MCF 10A (cell line): Measurements from ENCODE around the gene CEBPZ. TPM values are rescaled to one million over a fixed set of nuclear protein-coding genes. Genes with fewer than 3 reads are reported as not detected.

Experiments used
- BruUV-seq: library from RNA; stranded (reverse); fragments of 400-500 nt; replicated peaks from 2 replicates; lab custom pipeline; 2021; lab: Mats Ljungman, UMichigan
- CTCF ChIA-PET: fragments of 300-600 bp; sonication (Branson Sonifier 250); formaldehyde crosslinking; extraction: SDS; loops from one replicate; lab custom pipeline; 2021; ENCODE audit warnings: antibody characterized with exemption, inconsistent platforms; lab: Yijun Ruan, JAX
- POLR2A ChIA-PET: fragments of 300-600, 350-650 bp; sonication (Branson Sonifier 250); formaldehyde crosslinking; extraction: SDS; loops from one replicate; lab custom pipeline; 2020; ENCODE audit warnings: antibody characterized with exemption, inconsistent platforms; lab: Yijun Ruan, JAX
- DNase-seq: peaks from one replicate; pipeline ENCODE4 v3.0.0-alpha.2; 2018; ENCODE audit not compliant: unreplicated experiment
- H3K27ac Mint-ChIP-seq: one replicate; pipeline ENCODE4 v1.8.0; 2022; ENCODE audit warnings: mild to moderate bottlenecking, low read depth, mixed read lengths; ENCODE audit not compliant: unreplicated experiment
- H3K27me3 Mint-ChIP-seq: one replicate; pipeline ENCODE4 v1.8.0; 2022; ENCODE audit warnings: mixed read lengths; ENCODE audit not compliant: insufficient read depth, unreplicated experiment
- H3K36me3 Mint-ChIP-seq: one replicate; pipeline ENCODE4 v1.8.0; 2022; ENCODE audit warnings: mild to moderate bottlenecking, moderate library complexity, mixed read lengths; ENCODE audit not compliant: insufficient read depth, unreplicated experiment
- H3K4me1 Mint-ChIP-seq: one replicate; pipeline ENCODE4 v1.8.0; 2022; ENCODE audit warnings: mixed read lengths; ENCODE audit not compliant: insufficient read depth, unreplicated experiment
- H3K4me3 Mint-ChIP-seq: one replicate; pipeline ENCODE4 v1.8.0; 2022; ENCODE audit warnings: mild to moderate bottlenecking, moderate library complexity, mixed read lengths; ENCODE audit not compliant: unreplicated experiment
- H3K9me3 Mint-ChIP-seq: one replicate; pipeline ENCODE4 v1.8.0; 2022; ENCODE audit warnings: mixed read lengths; ENCODE audit not compliant: unreplicated experiment
- CTCF ChIP-seq: fragments of 200-600 bp; IDR thresholded peaks from one replicate; pipeline ENCODE4 v1.8.0; 2022; ENCODE audit warnings: antibody characterized with exemption, mild to moderate bottlenecking; ENCODE audit not compliant: unreplicated experiment
- intact Hi-C: fragments of 100-400 bp; cut with micrococcal nuclease; formaldehyde crosslinking; loops from 2 replicates; pipeline ENCODE4 v1.14.1; 2022
- total RNA-seq: library from RNA; stranded (reverse); gene quantifications from 2 replicates; pipeline ENCODE4 v1.2.3, GENCODE V29; 2022

The CEBPZ gene
- total RNA-seq, 1 experiment from 2014 or later: 61.7 TPM

- peaks cover 17% of the 10 kb centered on the region for H3K9me3 Mint-ChIP-seq
- intact Hi-C loops: loop anchor here (2.0 kb wide), 2 partner anchors 62 to 708 kb away; partner anchors contain the start of genes CEBPZ and NDUFAF7
- H3K36me3 Mint-ChIP-seq: no peaks in the 10 kb centered on the region
- DNase-seq: peak; percentile 59
- ChIA-PET POLR2A (interaction anchor here (0.6 to 1.9 kb wide), 13 partner anchors 10 to 155 kb away, joined by 3 to 6 read pairs (median 3); partner anchors contain the start of genes CEBPZ, CEBPZOS and NDUFAF7), CTCF (interaction anchor here (0.5 to 3.0 kb wide), 29 partner anchors 9 to 711 kb away, joined by 3 to 32 read pairs (median 3); partner anchors contain the start of genes CEBPZOS, EIF2AK2 and SULT6B1)
- no peaks in the 10 kb centered on the region for H3K4me1 Mint-ChIP-seq
- TF ChIP-seq CTCF: peak; percentile 65
- BruUV-seq: no TSS peak
- H3K27me3 Mint-ChIP-seq: no peaks in the 10 kb centered on the region
- no peak overlapping the region for H3K4me3 Mint-ChIP-seq
- no peak overlapping the region for H3K27ac Mint-ChIP-seq
Measured at GRCh38 chr2:37168217-37168981, 63.0 kb downstream of the CEBPZ start.

GRCh38 chr2:37167636-37168180 is 63.7 kb downstream of the CEBPZ start:
- intact Hi-C loops: loop anchor here (2.0 kb wide), 2 partner anchors 63 to 709 kb away; partner anchors contain the start of genes CEBPZ and NDUFAF7
- Mint-ChIP-seq H3K4me3 (no peak overlapping the region), H3K4me1 (no peaks in the 10 kb centered on the region), H3K9me3 (peaks cover 17% of the 10 kb centered on the region), H3K36me3 (no peaks in the 10 kb centered on the region), H3K27ac (no peak overlapping the region), H3K27me3 (no peaks in the 10 kb centered on the region)
- no peak for DNase-seq
- TF ChIP-seq CTCF: no peak
- BruUV-seq: no TSS peak
- POLR2A ChIA-PET: interaction anchor here (0.6 to 1.9 kb wide), 5 partner anchors 10 to 71 kb away, joined by 3 to 6 read pairs (median 3); partner anchors contain the start of genes CEBPZ and NDUFAF7
- CTCF ChIA-PET: interaction anchor here (0.5 to 3.0 kb wide), 20 partner anchors 10 to 712 kb away, joined by 3 to 32 read pairs (median 3); partner anchors contain the start of genes EIF2AK2 and SULT6B1

- POLR2A ChIA-PET: interaction anchor here (0.6 to 0.7 kb wide), 3 partner anchors 19 to 1147 kb away, joined by 3 to 4 read pairs (median 3); no protein-coding TSS in a partner anchor
- Mint-ChIP-seq H3K4me1 (no peaks in the 10 kb centered on the region), H3K9me3 (peaks cover 17% of the 10 kb centered on the region), H3K4me3 (no peak overlapping the region), H3K27me3 (no peaks in the 10 kb centered on the region), H3K36me3 (no peaks in the 10 kb centered on the region), H3K27ac (no peak overlapping the region)
- no peak for TF ChIP-seq CTCF
- BruUV-seq: no TSS peak
- CTCF ChIA-PET: interaction anchor here (0.7 kb wide), 2 partner anchors 13 to 1341 kb away, joined by 3 read pairs; no protein-coding TSS in a partner anchor
- intact Hi-C loops: no loop called here
- DNase-seq: no peak
Measured at GRCh38 chr2:37164757-37165156, 66.6 kb downstream of the CEBPZ start.
